MM.1S (cell line): ENCODE data around the gene TYW1B.
"Not testable (repeated sequence)": the region's sequence is repeated elsewhere in the genome, so short reads cannot be mapped to it uniquely, and the experiment has no call there.

Experiments
- DNase-seq: peaks from one replicate; pipeline ENCODE4 v3.0.0-alpha.2; 2015
- H2AFZ ChIP-seq: fragments of 300-600 bp; sonication (generic); 2 replicates; pipeline ENCODE4 v1.6.0; 2016; ENCODE audit warnings: antibody characterized with exemption, low read length
- H3F3A ChIP-seq: fragments of 300-600 bp; sonication (generic); 2 replicates; pipeline ENCODE4 v1.6.1; 2016; ENCODE audit warnings: mild to moderate bottlenecking, antibody characterized with exemption, low read length, moderate library complexity, mixed read lengths; ENCODE audit not compliant: insufficient read depth
- H3K27ac ChIP-seq: fragments of 300-600 bp; sonication (generic); 2 replicates; pipeline ENCODE4 v1.5.1; 2016; ENCODE audit warnings: mild to moderate bottlenecking, low read length
- H3K27me3 ChIP-seq: fragments of 300-600 bp; sonication (generic); replicated peaks from 2 replicates; pipeline ENCODE4 v1.6.0; 2016; ENCODE audit warnings: low read length; ENCODE audit not compliant: insufficient read depth
- H3K36me3 ChIP-seq: fragments of 300-600 bp; sonication (generic); replicated peaks from 2 replicates; pipeline ENCODE4 v1.6.1; 2016; ENCODE audit warnings: mild to moderate bottlenecking, low read length, mixed read lengths; ENCODE audit not compliant: insufficient read depth
- H3K4me1 ChIP-seq: fragments of 300-600 bp; sonication (generic); 2 replicates; pipeline ENCODE4 v1.6.1; 2016; ENCODE audit warnings: low read length, mixed read lengths
- H3K4me2 ChIP-seq: fragments of 300-600 bp; sonication (generic); 2 replicates; pipeline ENCODE4 v1.6.0; 2016; ENCODE audit warnings: low read depth, low read length
- H3K4me3 ChIP-seq: fragments of 300-600 bp; sonication (generic); 2 replicates; pipeline ENCODE4 v1.5.1; 2016; ENCODE audit warnings: low read length, mixed read lengths
- H3K79me2 ChIP-seq: fragments of 300-600 bp; sonication (generic); 2 replicates; pipeline ENCODE4 v1.6.1; 2016; ENCODE audit warnings: mixed run types, low read length, mixed read lengths
- H3K9ac ChIP-seq: fragments of 300-600 bp; sonication (generic); 2 replicates; pipeline ENCODE4 v1.6.1; 2016; ENCODE audit warnings: low read length, mixed read lengths
- H3K9me2 ChIP-seq: fragments of 300-600 bp; sonication (generic); replicated peaks from 2 replicates; pipeline ENCODE4 v1.6.1; 2016; ENCODE audit warnings: mild to moderate bottlenecking, low read length, mixed read lengths; ENCODE audit not compliant: insufficient read depth
- H3K9me3 ChIP-seq: fragments of 300-600 bp; sonication (generic); replicated peaks from 2 replicates; pipeline ENCODE4 v1.6.1; 2016; ENCODE audit warnings: mild to moderate bottlenecking, low read length, mixed read lengths; ENCODE audit not compliant: insufficient read depth
- H4K20me1 ChIP-seq: fragments of 300-600 bp; sonication (generic); 2 replicates; pipeline ENCODE4 v1.6.1; 2016; ENCODE audit warnings: mild to moderate bottlenecking, low read length, moderate library complexity, mixed read lengths; ENCODE audit not compliant: insufficient read depth
- EZH2 ChIP-seq: fragments of 300-600 bp; sonication (generic); optimal IDR thresholded peaks from 2 replicates; pipeline ENCODE3; 2017; ENCODE audit warnings: low read depth, mild to moderate bottlenecking, antibody characterized with exemption, low read length, mixed read lengths
- EZH2phosphoT487 ChIP-seq: fragments of 300-600 bp; sonication (generic); IDR thresholded peaks from 2 replicates; pipeline ENCODE4 v1.6.1; 2018; ENCODE audit warnings: antibody characterized with exemption, low read length
- TF ChIP-seq, protein P1 (sequence below): fragments of 300-600 bp; sonication (generic); IDR thresholded peaks from 2 replicates; pipeline ENCODE4 v1.5.1; 2016; ENCODE audit warnings: antibody characterized with exemption, low read length, mixed read lengths

The TYW1B gene

DNA sequence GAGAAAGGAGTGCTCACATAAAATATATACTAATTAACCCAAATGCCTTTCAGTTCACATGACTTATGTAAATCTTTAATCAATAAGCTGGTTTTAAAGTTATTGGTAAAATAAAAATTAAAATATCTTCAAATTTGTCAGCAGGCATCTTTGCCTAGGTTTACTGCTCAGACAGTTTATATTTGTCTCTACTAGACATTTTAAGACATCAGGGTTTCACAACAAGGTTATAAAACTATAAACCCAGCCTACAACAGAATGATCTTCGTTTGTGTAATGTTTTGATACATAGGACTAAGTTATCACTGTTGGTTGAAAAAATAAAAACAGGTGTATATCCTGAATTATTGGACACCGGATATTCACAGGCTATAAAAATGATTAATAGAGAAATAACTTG is 67.4 kb downstream of the TYW1B start:
- Histone ChIP-seq H3K79me2 (no peaks in the 10 kb centered on the region), H4K20me1 (no peaks in the 10 kb centered on the region), H3K4me3 (no peak overlapping the region), H3K9ac (no peak overlapping the region), H3K9me3 (0 out of 2 replicates have a peak, but pooled peaks cover 7% of the 10 kb centered on the region), H2AFZ (no peak overlapping the region), H3K4me1 (no peaks in the 10 kb centered on the region), H3F3A (no peaks in the 10 kb centered on the region), H3K9me2 (no peaks in the 10 kb centered on the region), H3K27me3 (no peaks in the 10 kb centered on the region), H3K36me3 (no peaks in the 10 kb centered on the region), H3K4me2 (no peak overlapping the region), H3K27ac (no peak overlapping the region)
- no peak for TF ChIP-seq EZH2phosphoT487
- TF ChIP-seq EZH2 = no peak
- TF ChIP-seq, protein P1, sequence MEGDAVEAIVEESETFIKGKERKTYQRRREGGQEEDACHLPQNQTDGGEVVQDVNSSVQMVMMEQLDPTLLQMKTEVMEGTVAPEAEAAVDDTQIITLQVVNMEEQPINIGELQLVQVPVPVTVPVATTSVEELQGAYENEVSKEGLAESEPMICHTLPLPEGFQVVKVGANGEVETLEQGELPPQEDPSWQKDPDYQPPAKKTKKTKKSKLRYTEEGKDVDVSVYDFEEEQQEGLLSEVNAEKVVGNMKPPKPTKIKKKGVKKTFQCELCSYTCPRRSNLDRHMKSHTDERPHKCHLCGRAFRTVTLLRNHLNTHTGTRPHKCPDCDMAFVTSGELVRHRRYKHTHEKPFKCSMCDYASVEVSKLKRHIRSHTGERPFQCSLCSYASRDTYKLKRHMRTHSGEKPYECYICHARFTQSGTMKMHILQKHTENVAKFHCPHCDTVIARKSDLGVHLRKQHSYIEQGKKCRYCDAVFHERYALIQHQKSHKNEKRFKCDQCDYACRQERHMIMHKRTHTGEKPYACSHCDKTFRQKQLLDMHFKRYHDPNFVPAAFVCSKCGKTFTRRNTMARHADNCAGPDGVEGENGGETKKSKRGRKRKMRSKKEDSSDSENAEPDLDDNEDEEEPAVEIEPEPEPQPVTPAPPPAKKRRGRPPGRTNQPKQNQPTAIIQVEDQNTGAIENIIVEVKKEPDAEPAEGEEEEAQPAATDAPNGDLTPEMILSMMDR = no peak
- no peak for DNase-seq

DNA sequence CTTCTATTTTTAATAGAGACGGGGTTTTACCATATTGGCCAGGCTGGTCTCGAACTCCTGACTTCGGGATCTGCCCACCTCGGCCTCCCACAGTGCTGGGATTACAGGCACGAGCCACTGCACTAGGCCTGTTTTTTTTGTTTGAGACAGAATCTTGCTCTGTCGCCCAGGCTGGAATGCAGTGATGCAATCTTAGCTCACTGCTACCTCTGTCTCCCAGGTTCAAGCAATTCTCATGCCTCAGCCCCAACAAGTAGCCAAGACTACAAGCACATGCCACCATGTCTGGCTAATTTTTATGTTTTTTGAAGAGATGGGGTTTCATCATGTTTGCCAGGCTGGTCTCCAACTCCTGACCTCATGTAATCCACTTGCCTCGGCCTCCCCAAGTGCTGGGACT is 73.7 kb downstream of the TYW1B start:
- TF ChIP-seq, protein P1 = no peak
- no peak for TF ChIP-seq EZH2
- no peak for TF ChIP-seq EZH2phosphoT487
- Histone ChIP-seq H3K79me2 (no peaks in the 10 kb centered on the region), H3K36me3 (no peaks in the 10 kb centered on the region), H4K20me1 (no peaks in the 10 kb centered on the region), H3F3A (no peaks in the 10 kb centered on the region), H3K4me3 (no peak overlapping the region), H3K27ac (no peak overlapping the region), H3K9ac (no peak overlapping the region), H3K4me2 (no peak overlapping the region), H3K9me3 (no peaks in the 10 kb centered on the region), H2AFZ (no peak overlapping the region), H3K27me3 (no peaks in the 10 kb centered on the region), H3K4me1 (no peaks in the 10 kb centered on the region), H3K9me2 (no peaks in the 10 kb centered on the region)
- DNase-seq = no peak

DNA sequence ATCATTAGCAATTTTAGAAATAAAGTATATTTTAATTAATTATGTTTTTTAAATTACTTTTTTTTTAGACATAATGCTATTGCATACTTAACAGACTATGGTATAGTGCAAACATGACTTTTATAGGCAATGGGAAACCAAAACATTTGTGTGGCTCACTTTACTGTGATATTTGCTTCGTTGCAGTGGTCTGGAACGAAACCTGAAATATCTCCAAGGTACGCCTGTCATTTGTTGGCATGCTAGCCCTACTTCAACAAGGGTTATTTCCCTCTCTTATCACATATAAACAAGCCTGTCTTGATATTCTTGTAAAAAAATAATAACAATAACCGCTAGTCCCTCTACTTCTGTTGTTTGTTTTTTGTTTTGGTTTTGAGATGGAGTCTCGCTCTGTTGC is 74.2 kb downstream of the TYW1B start:
- Histone ChIP-seq H3F3A (no peaks in the 10 kb centered on the region), H3K9me3 (no peaks in the 10 kb centered on the region), H3K9me2 (no peaks in the 10 kb centered on the region), H3K9ac (no peak overlapping the region), H2AFZ (no peak overlapping the region), H3K4me3 (no peak overlapping the region), H3K27ac (no peak overlapping the region), H3K79me2 (no peaks in the 10 kb centered on the region), H3K27me3 (no peaks in the 10 kb centered on the region), H3K4me2 (no peak overlapping the region), H3K4me1 (no peaks in the 10 kb centered on the region), H3K36me3 (no peaks in the 10 kb centered on the region), H4K20me1 (no peaks in the 10 kb centered on the region)
- DNase-seq = no peak
- TF ChIP-seq, protein P1 = no peak
- no peak for TF ChIP-seq EZH2phosphoT487
- no peak for TF ChIP-seq EZH2

DNA sequence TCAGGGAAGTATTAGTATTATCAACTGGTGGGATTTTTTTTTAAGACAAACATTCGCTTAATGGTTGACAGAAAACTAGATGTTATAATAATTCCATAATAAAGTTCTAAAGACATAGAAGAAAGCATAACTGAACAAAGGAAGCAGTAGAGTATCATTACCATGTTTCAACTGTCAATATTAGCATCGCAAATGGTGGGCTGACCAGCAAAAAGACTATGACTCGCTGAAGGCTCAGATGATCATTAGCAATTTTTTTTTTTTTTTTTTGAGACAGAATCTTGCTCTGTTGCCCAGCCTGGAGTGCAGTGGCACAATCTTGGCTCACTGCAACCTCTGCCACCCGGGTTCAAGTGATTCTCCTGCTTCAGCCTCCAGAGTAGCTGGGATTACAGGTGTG is 74.8 kb downstream of the TYW1B start:
- DNase-seq, H4K20me1 ChIP-seq, H3K27me3 ChIP-seq, H3K4me2 ChIP-seq, H2AFZ ChIP-seq, H3K9me3 ChIP-seq, H3K79me2 ChIP-seq, H3K9ac ChIP-seq, H3K4me1 ChIP-seq, H3K36me3 ChIP-seq, H3K27ac ChIP-seq, H3F3A ChIP-seq, H3K4me3 ChIP-seq, H3K9me2 ChIP-seq: not testable (repeated sequence)
